Measurements from ENCODE around the gene USP37. TPM values are rescaled to one million over a fixed set of nuclear protein-coding genes. Genes with fewer than 3 reads are reported as not detected.
A peak's percentile ranks its signal among the peaks of the same experiment; 100 is the strongest.

USP37 gene
- total RNA-seq, 1 experiment from 2014 or later = 23.5 TPM

DNA sequence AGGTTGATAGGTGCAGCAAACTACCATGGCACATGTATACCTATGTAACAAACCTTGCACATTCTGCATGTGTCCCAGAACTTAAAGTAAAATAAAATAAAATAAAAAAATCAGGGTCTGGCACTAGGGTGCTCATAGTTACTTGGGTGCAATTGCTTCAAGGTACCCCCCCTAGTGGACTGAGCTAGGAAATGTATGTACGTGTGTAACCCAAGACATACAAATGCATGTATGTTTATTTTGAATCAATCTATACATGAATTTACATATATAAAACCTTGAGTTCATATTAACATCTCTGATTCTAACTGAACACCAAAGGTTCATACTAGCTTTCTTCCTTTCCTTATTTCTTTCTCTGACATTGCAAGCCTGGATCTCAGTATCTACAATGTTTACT lies 51.5 kb downstream of the USP37 start:
- no TSS peak for BruUV-seq (replicated peaks)
- Histone ChIP-seq H3K27me3 (ENCODE audit: insufficient read depth, low read length) (no peaks in the 10 kb centered on the region), H3K9ac (ENCODE audit: low read length) (no peak overlapping the region), H3K4me1 (ENCODE audit: control insufficient read depth in 1 of 2, insufficient read depth in 2 of 2, low read length in 2 of 2) (no peaks in the 10 kb centered on the region), H3K9me2 (ENCODE audit: insufficient read depth) (no peaks in the 10 kb centered on the region), H3K79me2 (ENCODE audit: insufficient read depth, low read length) (peaks cover 21% of the 10 kb centered on the region; the same call in 1 of the 2 replicates), H3K36me3 (ENCODE audit: control insufficient read depth in 1 of 2, insufficient read depth in 2 of 2, low read length in 2 of 2) (no peaks in the 10 kb centered on the region), H2AFZ (ENCODE audit: low read depth, low read length, poor library complexity, severe bottlenecking) (no peak overlapping the region), H3K9me3 (ENCODE audit: control insufficient read depth in 1 of 2, insufficient read depth in 1 of 2, low read depth in 1 of 2, low read length in 2 of 2) (no peaks in the 10 kb centered on the region), H4K20me1 (ENCODE audit: insufficient read depth) (peaks cover 9% of the 10 kb centered on the region; the same call in 1 of the 2 replicates), H3K4me2 (ENCODE audit: low read length) (no peak overlapping the region), H3K4me3 (replicated peaks in 1 of 2; ENCODE audit: low read depth in 1 of 2, low read length in 2 of 2) (no peak overlapping the region), H3K27ac (ENCODE audit: low read depth, low read length) (no peak overlapping the region)
- TF ChIP-seq JUND (IDR thresholded peaks at IDR 0.05) = no peak
- TF ChIP-seq, protein P1, sequence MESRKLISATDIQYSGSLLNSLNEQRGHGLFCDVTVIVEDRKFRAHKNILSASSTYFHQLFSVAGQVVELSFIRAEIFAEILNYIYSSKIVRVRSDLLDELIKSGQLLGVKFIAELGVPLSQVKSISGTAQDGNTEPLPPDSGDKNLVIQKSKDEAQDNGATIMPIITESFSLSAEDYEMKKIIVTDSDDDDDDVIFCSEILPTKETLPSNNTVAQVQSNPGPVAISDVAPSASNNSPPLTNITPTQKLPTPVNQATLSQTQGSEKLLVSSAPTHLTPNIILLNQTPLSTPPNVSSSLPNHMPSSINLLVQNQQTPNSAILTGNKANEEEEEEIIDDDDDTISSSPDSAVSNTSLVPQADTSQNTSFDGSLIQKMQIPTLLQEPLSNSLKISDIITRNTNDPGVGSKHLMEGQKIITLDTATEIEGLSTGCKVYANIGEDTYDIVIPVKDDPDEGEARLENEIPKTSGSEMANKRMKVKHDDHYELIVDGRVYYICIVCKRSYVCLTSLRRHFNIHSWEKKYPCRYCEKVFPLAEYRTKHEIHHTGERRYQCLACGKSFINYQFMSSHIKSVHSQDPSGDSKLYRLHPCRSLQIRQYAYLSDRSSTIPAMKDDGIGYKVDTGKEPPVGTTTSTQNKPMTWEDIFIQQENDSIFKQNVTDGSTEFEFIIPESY (IDR thresholded peaks at IDR 0.05; ENCODE audit: extremely low read depth, insufficient replicate concordance, low read length) = no peak
- TF ChIP-seq SIN3A (IDR thresholded peaks at IDR 0.05; ENCODE audit: low read depth) = no peak
- TF ChIP-seq ELF1 (IDR thresholded peaks at IDR 0.05; ENCODE audit: borderline replicate concordance, low read depth) = no peak
- TF ChIP-seq SP1 (IDR thresholded peaks at IDR 0.05; ENCODE audit: low read depth) = no peak
- peak; percentile 29; the same call in 1 of the 2 replicates for TF ChIP-seq RAD21 (IDR thresholded peaks at IDR 0.05; ENCODE audit: low read depth)
- TF ChIP-seq, protein P2, sequence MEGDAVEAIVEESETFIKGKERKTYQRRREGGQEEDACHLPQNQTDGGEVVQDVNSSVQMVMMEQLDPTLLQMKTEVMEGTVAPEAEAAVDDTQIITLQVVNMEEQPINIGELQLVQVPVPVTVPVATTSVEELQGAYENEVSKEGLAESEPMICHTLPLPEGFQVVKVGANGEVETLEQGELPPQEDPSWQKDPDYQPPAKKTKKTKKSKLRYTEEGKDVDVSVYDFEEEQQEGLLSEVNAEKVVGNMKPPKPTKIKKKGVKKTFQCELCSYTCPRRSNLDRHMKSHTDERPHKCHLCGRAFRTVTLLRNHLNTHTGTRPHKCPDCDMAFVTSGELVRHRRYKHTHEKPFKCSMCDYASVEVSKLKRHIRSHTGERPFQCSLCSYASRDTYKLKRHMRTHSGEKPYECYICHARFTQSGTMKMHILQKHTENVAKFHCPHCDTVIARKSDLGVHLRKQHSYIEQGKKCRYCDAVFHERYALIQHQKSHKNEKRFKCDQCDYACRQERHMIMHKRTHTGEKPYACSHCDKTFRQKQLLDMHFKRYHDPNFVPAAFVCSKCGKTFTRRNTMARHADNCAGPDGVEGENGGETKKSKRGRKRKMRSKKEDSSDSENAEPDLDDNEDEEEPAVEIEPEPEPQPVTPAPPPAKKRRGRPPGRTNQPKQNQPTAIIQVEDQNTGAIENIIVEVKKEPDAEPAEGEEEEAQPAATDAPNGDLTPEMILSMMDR (IDR thresholded peaks at IDR 0.05 in 2 of 3, conservative IDR thresholded peaks at IDR 0.05 in 1 of 3; ENCODE audit: borderline replicate concordance in 1 of 3, insufficient read depth in 1 of 3, low read depth in 2 of 3, low read length in 2 of 3) = peak; percentile 20 to 72 (median 50); a peak in 5 of 6 replicates
- intact Hi-C loops (cut with micrococcal nuclease) = no loop called here
- ChIA-PET RAD21 (ENCODE audit: low non-redundant PET in 1 of 2, low total read pairs in 2 of 2, uncharacterized antibody in 2 of 2, unreplicated experiment in 2 of 2) (interaction anchor here in 1 of 2 experiments (0.7 kb wide), 1 partner anchor 19 kb away, joined by 3 read pairs; no protein-coding TSS in a partner anchor), CTCF (interaction anchor here (1.0 kb wide), 1 partner anchor 16 kb away, joined by 3 read pairs; no protein-coding TSS in a partner anchor), POLR2A (no interaction called here)
- DNase-seq (ENCODE audit: low read depth, low spot score) (peak; percentile 23), ATAC-seq (peak; percentile 88)

Measured in HCT116 (cell line).